HG03039 (cell line): ENCODE results near the gene TANK.
A peak's percentile ranks its signal among the peaks of the same experiment; 100 is the strongest.
"Not testable (repeated sequence)": the region's sequence is repeated elsewhere in the genome, so short reads cannot be mapped to it uniquely, and the experiment has no call there.

Experiments
- ATAC-seq: cut with Tn5 transposase; IDR thresholded peaks from one replicate; pipeline ENCODE4 v1.9.1; 2021; ENCODE audit warnings: mild to moderate bottlenecking, moderate library complexity; ENCODE audit not compliant: unreplicated experiment

TANK gene

DNA sequence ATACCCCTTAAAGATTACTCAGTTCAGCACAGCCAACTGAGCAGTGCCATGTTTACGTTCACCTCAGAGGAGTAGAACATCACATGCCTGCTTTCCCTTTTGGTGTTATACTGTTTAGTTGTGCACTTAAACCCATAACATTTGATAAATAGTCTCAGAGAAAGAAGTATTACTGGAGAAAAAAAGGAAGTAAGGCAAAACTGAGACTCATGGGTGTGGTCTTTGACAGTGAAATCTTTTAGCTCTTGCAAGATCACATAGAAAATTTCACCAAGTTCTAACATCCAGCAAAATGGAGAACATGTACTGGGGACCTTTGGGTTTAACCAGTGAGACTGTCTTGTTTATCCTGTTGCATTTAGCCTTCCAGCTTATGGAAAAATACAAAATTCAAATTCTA, 5.6 kb downstream of the TANK start:
- ATAC-seq = no peak

DNA sequence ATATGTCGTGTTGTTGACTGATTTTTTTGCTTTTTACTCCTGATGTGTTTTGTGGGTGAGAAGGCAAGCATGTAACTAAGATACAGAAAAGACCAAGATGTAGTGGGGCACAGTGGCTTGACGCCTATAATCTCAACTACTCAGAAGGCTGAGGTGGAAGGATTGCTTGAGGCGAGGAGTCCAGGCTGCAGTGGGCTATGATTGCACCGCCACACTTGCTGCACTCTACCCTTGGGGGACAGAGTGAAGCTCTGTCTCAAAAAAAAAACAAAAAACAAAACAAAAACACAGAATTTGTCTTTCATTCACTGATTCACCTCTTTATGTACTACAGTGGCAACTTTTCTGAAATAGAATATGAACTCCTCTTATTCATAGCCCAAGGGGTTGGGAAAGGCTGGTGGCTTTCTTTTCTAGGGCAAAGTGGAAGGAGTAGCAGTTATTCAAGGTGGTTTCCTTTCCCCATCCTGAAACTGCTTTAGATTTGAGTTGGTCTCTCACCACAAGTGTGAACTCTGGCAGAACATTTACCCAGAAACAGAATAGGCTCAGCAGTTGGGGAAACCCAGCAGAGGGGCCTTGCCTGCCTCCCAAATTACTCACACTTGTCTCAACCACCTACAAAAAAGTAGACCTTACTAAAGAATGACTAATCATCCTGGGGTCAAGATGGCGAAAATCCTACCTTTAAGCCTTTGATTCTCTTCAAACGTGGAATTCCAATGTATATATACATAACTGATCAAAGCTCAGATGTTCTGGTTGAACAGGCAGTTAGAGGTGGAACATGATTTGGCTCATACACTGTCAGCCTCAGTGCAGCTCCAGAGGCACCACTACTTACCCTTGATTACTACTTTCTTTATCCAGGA, 6.5 kb downstream of the TANK start:
- ATAC-seq = peak; percentile 89

DNA sequence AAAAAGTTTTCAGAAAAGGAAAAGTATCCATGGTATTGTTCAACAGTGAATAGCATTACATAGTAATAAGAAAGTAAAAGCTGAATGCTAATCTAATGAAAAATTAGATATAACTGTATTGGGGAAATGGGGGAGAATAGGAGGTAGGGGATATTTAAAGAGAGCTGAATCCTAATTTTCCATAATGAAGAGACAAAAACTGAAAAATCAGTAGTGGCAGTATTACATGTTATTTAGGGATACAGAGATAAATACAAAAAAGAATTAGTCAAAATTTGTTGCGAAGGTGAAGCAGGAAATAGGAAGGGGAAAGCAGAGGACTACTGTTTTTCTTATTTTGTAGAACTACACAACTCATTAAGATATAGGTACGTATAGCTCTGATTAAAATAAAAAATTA, 9.1 kb downstream of the TANK start:
- ATAC-seq = no peak

DNA sequence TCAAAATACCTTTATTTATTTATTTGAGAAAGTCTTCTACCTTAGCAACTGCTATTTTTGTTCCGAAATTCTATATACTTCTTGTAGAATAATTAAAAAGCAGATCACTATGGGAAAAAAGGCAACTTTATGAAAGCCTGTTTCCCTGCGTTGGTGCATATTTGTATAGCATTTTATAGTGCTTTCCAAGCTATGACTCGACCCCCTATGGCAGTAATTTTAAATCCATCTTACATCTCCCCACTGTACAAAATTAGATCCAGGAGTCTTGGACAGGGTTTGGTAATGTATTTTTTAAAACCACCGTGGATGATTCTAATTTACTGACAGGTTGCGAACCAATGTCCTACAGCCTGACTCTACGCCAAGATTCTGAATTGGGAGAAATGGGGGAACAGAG, 10.1 kb downstream of the TANK start:
- no peak for ATAC-seq

DNA sequence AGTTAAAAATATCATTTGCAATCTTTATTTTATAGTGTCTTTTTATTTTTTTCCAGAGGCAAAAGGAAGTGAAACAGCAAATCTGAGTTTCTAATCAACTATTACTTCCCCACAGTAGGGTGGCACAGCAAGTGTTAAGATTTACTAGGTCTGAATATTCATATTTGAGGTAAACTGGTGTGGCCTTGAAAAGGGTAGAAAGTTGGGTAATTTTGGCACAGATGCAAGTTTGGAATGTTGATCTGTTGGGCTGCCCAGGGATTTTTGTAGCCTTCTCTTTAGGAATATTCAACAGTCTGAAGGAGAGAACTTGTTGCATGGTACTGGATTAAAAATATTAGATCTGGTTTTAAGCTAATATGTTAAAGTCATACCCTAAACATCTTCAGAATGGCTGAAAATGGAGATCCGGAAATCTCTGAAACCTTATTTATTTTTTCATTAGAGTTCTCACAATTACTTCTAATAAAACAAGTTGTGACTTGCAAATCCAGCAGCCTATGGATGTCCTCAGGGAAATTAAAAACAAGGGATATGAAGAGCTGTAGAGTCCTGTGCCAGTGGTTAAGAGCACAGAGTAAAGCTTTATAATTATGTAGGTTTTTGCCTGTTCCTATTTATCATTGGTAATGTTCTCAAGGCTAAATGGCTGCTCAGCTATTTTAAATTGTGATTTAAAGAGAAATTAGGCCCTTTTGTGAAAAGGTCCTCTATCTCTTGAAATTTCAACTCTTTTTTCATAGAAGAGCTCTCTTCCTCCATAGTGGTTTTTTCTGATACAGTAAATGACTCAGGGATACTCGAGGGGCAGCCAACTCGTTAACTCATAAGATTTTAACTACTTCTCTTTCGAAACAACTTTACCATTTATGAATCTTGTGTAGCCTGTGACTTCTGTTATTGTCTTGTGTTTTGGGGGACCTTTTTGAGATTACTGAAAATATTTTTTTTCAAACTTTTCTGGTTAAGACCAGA, 11.0 kb downstream of the TANK start:
- ATAC-seq = no peak

DNA sequence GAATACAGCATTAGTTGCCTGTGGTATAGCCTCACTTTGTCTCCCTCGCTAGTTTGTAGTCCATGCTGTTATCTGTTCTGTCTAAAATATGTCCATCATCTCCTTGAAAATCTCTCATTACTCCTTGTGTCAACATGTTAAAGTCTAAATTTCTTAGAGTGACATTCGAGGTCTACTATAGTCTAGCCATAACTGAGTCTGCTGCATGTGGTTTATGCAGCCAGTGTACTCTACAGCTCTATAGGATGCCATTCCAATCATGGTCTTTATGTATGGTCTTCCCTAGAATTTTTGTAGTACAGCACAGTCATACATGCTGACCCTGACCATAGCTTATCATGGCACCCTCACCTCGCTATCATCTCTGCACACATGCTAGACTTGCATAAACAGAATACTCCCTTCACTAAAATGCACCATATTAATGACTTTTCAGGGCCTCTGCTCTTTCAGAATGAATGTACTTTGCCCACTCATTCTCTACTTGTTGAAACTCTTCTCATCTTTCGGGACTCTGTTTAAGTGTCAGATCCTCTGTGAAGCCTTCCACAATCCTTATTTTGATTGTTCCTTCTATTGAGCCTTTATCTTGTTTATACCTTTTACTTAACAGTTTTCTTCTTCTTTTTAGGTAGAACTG, 12.8 kb downstream of the TANK start:
- ATAC-seq = peak; percentile 72

DNA sequence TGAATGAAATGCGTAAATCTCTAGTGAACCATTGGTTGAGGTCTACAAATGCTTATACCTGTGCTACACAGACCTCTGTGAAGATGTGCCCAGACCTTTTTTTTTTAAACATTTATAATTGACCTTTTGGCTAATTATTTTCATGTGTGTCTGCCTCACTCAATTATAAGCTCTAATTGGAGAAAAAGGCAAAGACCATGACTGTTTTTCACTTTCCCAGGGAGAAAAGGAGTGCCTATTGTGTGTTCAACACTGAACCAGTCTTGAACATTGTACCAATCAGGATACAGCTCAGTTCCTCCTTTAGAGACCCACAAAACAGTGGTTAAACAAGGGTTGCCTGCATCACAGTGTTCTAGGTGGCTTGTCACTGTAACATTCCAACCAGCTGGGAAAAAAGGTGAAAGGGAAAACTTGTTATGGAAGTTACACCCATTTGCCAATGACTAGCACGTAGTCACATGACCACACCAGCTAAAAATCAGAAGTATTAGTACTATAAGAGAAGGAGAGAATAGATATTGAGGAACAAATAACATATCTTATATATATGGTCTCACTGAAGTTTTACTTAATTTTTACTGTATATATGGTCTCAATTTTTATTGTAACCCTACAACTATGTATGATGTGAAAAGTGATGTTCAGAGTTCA, 13.4 kb downstream of the TANK start:
- no peak for ATAC-seq

DNA sequence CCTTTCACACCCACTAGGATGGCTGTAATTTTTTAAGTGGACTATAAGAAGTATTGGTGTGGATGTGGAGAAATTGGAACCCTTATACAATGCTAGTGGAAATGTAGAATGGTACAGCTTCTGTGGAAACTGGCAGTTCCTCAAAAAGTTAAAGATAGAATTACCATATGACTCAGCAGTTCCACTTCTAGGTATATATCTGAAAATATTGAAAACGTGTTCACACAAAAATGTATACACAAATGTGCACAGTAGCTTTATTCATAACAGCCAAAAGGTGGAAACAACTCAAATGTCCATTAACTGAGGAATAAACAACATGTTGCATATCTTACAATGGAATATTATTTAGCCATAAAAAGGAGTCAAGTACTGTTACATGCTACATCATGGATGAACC, 17.7 kb downstream of the TANK start:
- no peak for ATAC-seq

DNA sequence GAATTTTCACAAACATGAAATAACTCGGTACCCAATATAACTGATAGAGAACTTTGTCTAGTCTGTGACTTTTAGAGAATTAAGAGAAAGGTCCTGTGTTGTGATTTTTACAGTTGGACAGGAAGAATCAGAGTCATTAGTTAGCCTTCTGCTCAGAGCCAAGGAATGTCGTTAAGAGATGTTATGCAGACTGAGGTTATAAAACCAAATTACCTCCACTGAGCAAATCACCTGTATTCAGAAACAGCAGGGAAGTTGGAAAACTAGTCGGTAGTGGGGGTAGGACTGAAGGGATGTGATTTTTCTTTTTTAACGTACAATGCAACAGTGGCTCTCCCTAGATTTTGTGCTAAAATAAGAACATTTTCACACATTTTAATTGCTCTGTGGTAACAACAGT, 18.5 kb downstream of the TANK start:
- no peak for ATAC-seq

DNA sequence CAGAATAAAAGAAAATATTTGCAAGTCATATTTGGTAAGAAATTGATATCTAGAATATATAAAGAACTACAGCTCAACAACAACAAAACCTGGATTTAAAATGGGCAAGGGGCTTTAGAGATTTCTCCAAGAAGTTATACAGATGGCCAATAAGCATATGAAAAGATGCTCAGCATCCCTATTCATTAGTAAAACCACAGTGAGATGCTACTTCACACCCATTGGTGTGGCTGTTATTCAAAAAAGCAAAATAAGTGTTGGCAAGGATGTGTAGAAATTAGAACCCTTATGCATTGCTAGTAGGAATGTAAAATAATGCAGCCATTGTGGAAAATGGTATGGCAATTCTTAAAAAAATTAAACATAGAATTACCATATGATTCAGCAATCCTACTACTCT, 29.8 kb downstream of the TANK start:
- no peak for ATAC-seq

DNA sequence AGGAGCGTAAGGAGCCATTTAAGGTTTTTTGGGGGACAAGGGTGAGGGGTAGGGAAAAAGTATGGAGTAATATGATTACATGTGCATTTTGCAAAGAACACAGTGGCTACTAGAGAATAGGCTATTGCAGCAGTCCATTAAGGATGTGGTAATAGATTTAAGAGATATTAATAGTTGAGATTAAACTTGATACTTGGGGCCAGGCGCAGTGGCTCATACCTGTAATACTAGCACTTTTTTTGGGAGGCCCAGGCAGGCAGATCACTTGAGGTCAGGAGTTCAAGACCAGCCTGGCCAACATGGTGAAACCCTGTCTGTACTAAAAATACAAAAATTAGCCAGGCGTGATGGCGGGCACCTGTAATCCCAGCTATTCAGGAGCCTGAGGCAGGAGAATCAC, 35.4 kb downstream of the TANK start:
- not testable (repeated sequence) for ATAC-seq

DNA sequence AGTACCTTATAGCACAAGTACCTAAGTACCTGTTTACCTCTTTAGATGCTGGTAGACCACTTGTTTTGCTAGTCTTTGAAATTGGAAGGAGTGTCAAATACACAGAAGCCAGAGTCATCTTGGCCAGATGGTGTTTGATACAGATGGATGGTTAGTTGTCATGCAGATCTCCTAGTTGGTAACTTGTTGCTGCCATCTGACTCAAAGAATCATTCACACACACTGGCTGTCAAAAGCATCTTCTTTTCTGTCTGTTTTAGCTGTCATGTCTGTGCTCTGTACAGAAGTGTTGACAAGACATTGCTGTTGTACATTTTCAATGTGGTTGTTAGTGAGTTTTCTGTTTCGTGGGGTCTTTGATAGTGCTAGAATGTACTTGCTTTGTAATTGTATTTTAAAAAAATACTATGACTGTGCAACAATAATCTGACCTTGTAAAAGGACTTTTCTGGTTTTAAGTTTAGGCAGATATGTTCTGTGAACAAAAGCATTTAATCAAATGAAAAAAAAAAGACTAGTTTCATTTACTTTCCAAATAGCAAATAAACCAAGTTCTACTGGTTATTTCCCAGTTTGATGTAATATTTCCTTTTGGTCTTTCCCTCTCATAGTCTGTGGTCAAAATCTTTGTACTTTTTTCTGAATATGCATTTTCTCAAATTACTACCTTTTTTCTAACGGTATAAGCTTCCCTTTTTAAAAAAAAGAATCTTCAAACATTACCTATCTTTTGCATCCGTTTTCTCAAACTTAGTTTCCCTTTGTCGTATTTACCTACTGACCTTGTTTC, 39.9 kb downstream of the TANK start:
- peak; percentile 77 for ATAC-seq

DNA sequence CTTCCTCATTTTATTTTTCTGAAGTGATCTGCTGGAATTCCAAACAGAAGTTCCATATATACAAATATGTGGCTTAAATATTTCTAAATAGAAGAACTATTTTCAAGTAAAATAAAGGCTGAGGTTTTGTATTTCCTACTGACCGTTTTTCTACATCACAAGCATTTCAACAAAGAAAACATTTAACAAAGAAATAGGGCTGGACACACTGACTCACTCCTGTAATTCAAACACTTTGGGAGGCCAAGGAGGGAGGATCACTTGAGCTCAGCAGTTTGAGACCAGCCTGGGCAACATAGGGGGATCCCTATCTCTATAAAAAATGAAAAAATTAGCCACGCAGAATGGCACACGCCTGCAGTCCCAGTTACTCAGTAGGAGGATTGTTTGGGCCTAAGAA, 44.6 kb downstream of the TANK start:
- no peak for ATAC-seq

DNA sequence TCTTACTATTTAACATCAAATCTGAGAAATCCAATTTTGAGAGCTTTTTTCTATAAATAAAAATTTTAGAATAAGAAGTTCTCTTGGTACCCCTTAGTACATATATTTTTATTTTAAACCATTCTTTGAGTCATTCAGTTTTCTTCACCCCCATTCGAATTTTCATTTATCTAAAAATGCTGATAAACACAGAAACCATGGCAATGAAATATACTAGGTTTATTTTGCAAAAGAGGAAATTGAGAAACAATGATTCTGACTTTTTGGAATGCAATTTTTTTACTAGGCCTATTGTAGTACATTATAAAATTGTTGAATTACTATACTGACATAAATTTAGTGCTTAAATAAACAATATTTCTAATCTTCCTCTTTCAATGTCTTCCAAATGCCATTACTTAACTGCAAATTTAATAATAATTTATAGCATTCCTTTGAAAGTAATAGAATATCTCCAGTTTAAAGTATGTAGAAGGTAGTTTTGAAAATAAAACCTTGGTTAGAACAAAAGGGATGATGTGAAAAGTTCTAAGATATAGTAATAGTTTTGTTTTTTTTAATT, 46.3 kb downstream of the TANK start:
- no peak for ATAC-seq

DNA sequence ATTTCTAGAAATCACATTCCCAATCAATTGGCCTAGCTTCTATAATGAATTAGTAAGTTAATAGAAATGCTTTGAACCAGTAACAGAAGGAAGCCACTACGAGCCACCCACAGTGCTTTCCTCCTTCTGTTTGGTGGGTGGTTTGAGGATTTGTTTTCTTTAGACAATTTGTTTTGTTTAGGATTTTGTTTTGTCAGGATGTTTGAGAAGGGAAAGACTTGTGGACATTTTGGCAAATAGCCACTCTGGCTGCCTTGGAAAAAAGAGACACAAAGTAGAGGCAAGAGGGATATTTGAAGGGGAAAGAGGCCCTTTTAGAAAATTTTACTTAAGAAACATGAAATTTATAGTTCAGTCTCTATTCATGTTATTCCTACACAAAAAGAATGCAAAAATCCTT, 47.7 kb downstream of the TANK start:
- no peak for ATAC-seq

DNA sequence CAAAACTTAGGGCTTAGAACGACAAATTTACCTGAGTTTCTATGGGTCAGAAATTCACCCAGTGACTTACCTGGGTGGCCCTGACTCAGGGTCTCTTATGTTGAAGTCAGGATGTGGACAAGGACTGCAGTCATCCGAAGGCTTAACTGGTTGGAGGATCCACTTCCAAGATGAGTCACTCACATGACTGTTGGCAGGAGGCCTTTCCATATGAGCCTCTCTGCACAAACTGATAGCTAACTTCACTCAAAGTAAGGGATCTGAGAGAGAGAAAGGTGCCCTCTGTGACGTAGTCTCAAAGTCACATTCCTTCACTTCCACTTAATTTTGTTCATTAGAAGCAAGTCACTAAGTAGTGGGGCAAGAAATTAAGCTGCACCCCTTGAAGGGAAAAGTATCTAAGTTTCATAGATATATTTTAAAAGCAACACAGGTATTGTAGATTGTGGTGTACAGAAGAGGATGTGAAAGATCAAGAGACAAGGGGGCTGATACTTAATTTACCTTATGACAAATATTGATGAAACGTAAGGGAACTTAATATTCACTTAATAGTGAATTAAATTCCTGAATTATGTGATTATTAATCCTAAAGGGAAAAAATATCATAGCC, 48.4 kb downstream of the TANK start:
- ATAC-seq = no peak

DNA sequence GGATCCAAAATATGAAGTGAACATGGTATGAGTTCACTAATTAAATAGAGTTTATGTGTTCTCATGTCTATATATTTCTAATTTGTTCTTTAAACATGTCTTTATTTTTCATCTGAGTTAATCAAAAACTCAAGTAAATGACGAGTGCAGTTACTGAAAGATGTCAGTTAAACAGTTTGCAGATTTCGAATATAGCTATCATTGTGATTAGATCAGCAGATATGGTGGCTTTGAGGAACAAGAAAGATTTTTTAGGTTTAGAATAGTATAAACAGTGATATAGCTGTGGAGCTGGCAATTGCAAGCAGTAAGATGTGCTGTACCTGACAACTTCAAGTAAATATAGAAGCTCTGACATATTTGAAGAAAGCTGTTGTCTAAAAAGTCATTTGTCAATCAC, 49.7 kb downstream of the TANK start:
- ATAC-seq = no peak

DNA sequence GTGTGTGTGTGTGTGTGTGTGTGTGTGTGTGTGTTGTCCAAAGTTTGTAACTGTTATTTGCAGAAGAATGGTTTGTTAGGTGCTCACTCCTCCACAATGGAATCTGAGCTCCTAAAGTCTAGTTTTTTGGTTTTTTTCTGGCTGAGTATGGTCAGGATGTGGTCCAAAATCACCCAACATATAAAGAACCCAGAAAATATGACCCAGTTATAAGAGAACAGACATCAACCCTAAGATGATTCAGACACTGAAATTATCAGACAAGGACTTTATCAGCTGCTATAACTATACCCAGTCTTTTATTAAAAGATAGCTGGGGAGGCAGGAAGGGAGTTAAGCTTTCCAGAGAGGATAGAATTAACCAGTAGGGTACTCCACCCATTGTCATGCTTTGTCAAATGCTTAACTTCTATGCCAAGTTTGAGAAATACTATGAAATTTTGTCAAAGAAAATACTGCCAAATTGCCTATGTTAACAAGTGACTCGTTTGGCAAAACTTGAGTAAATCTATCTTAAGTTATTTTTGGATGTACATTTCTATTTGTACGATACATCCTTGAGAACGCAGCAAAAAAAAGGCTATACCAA, 57.5 kb downstream of the TANK start:
- ATAC-seq = no peak

DNA sequence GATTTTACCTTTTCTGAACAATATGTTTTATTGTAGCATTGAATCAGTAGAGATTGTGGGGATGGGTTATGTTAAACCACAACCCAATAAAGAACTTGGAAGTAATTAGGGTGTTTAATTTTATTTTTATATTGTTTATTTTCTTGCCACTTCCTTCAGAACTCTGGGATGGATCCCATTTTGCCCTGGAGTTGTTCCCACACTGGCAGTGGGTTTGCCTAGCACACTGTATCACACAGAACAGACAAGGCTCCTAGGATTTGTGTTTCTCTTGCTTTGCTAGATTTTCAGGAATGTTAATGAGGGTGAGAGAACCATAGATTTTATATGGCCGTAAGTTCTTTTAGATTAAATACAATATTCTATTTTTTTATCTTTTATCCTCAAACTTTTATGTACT, 59.0 kb downstream of the TANK start:
- no peak for ATAC-seq
